HepG2 (cell line): ENCODE data around the gene PPIA. TPM values are rescaled to one million over a fixed set of nuclear protein-coding genes. Genes with fewer than 3 reads are reported as not detected.

ENCODE experiments used
- ARID4A ChIP-seq: sonication (generic); formaldehyde crosslinking; IDR thresholded peaks from 2 replicates; pipeline ENCODE4 v1.5.0; 2020; ENCODE audit warnings: mild to moderate bottlenecking, missing genetic modification reagents, borderline replicate concordance
- BRD4 ChIP-seq: sonication (generic); formaldehyde crosslinking; IDR thresholded peaks from 2 replicates; pipeline ENCODE4 v1.4.0; 2020; ENCODE audit warnings: missing genetic modification reagents
- BRF2 ChIP-seq: sonication (generic); formaldehyde crosslinking; IDR thresholded peaks from 2 replicates; pipeline ENCODE4 v1.8.1; 2022; ENCODE audit warnings: mild to moderate bottlenecking, missing genetic modification reagents
- MAZ ChIP-seq, 2 experiments: sonication (generic) in 1 of 2; formaldehyde crosslinking in 1 of 2; IDR thresholded peaks; 2 replicates each; pipeline versions ENCODE4 v1.5.0 to v1.6.1; 2012 to 2020; ENCODE audit warnings: low read depth in 2 of 2, mild to moderate bottlenecking in 2 of 2, borderline replicate concordance in 1 of 2, improper control_type of control experiment in 1 of 2, low read length in 1 of 2, missing genetic modification reagents in 1 of 2, moderate library complexity in 1 of 2
- SALL1 ChIP-seq: sonication (generic); formaldehyde crosslinking; IDR thresholded peaks from 2 replicates; pipeline ENCODE4 v1.8.0; 2022; ENCODE audit warnings: mild to moderate bottlenecking, missing genetic modification reagents
- SATB2 ChIP-seq: sonication (generic); formaldehyde crosslinking; IDR thresholded peaks from 2 replicates; pipeline ENCODE4 v1.5.0; 2020; ENCODE audit warnings: missing genetic modification reagents
- TBX2 ChIP-seq: sonication (generic); formaldehyde crosslinking; IDR thresholded peaks from 2 replicates; pipeline ENCODE4 v1.5.0; 2020; ENCODE audit warnings: missing genetic modification reagents, mild to moderate bottlenecking, borderline replicate concordance
- ZC3H13 ChIP-seq: sonication (generic); formaldehyde crosslinking; IDR thresholded peaks from 2 replicates; pipeline ENCODE4 v1.8.1; 2023; ENCODE audit warnings: mild to moderate bottlenecking, missing genetic modification reagents, moderate library complexity
- ZFX ChIP-seq: sonication (generic); formaldehyde crosslinking; IDR thresholded peaks from 2 replicates; pipeline ENCODE4 v1.4.0; 2020; ENCODE audit warnings: mild to moderate bottlenecking, low read depth, missing genetic modification reagents, moderate library complexity
- ZFY ChIP-seq: sonication (generic); formaldehyde crosslinking; IDR thresholded peaks from 2 replicates; pipeline ENCODE4 v1.4.0; 2020; ENCODE audit warnings: missing genetic modification reagents
- ZNF160 ChIP-seq: sonication (generic); formaldehyde crosslinking; IDR thresholded peaks from 2 replicates; pipeline ENCODE4 v1.8.0; 2022; ENCODE audit warnings: mild to moderate bottlenecking, inconsistent platforms, missing genetic modification reagents
- ZNF296 ChIP-seq: sonication (generic); formaldehyde crosslinking; conservative IDR thresholded peaks from 2 replicates; pipeline ENCODE4 v1.5.0; 2020; ENCODE audit warnings: mild to moderate bottlenecking, missing genetic modification reagents
- ZNF564 ChIP-seq: sonication (generic); formaldehyde crosslinking; IDR thresholded peaks from 2 replicates; pipeline ENCODE4 v1.8.1; 2023; ENCODE audit warnings: mild to moderate bottlenecking, missing genetic modification reagents
- ZNF619 ChIP-seq: sonication (generic); formaldehyde crosslinking; IDR thresholded peaks from 2 replicates; pipeline ENCODE4 v1.4.0; 2020; ENCODE audit warnings: mild to moderate bottlenecking, missing genetic modification reagents
- ZNF687 ChIP-seq: sonication (generic); formaldehyde crosslinking; IDR thresholded peaks from 2 replicates; pipeline ENCODE4 v1.5.1; 2020; ENCODE audit warnings: mild to moderate bottlenecking, missing genetic modification reagents, moderate library complexity
- ZSCAN21 ChIP-seq: sonication (generic); formaldehyde crosslinking; IDR thresholded peaks from 2 replicates; pipeline ENCODE4 v1.8.0; 2022; ENCODE audit warnings: mild to moderate bottlenecking, missing genetic modification reagents, moderate library complexity, borderline replicate concordance
- polyA plus RNA-seq, 8 experiments: library from polyadenylated mRNA; depleted of rRNA in 3 of 8; stranded (reverse) in 7 of 8; unstranded in 1 of 8; fragments of >200 nt; fragmentation: Illumina TruSeq in 4 of 8; extraction: Trizol in 4 of 8; gene quantifications; 2 replicates each; pipeline versions ENCODE4 v1.2.1 to v1.2.3, GENCODE V29; 2011 to 2016; ENCODE audit warnings: low read depth in 4 of 8, missing spikeins in 1 of 8, mixed read lengths in 1 of 8; ENCODE audit not compliant: insufficient read depth in 1 of 8
- total RNA-seq, 5 experiments: library from RNA; depleted of rRNA; stranded (reverse); fragments of >200 nt; fragmentation: Illumina TruSeq; extraction: Trizol; gene quantifications; 2 replicates each; pipeline ENCODE4 v1.2.3, GENCODE V29; 2016; ENCODE audit warnings: low read depth in 1 of 5

PPIA gene
- total and polyA plus RNA-seq, 2 of the 13 experiments (the other 11 are each of a cell fraction or from before 2014, with no cell fraction given), result 2,268 to 3,010 TPM

GRCh38 chr7:44748948-44749731 lies 47.3 kb upstream of the PPIA start (continued):
- TF ChIP-seq ZNF687 (CRISPR knock-in tag) (peak; percentile 54; the same call in 1 of the 2 replicates), ZC3H13 (CRISPR knock-in tag) (0 out of 2 replicates have a peak, but pooled peaks have one; percentile 43), ZFX (0 out of 2 replicates have a peak, but pooled peaks have one; percentile 14), ZSCAN21 (CRISPR knock-in tag) (peak; percentile 24; the same call in 1 of the 2 replicates), SATB2 (CRISPR knock-in tag) (no peak), ZFY (CRISPR knock-in tag) (peak; percentile 14), ZNF296 (CRISPR knock-in tag) (no peak), MAZ (IDR thresholded peaks at IDR 0.05; ENCODE audit: borderline replicate concordance, low read depth, low read length) (0 out of 2 replicates have a peak, but pooled peaks have one; percentile 1), MAZ (CRISPR knock-in tag; IDR thresholded peaks at IDR 0.05; ENCODE audit: low read depth) (no peak), ARID4A (no peak), SALL1 (CRISPR knock-in tag) (peak; percentile 41; the same call in 1 of the 2 replicates), ZNF564 (CRISPR knock-in tag) (no peak), BRD4 (no peak), BRF2 (CRISPR knock-in tag) (no peak), TBX2 (CRISPR knock-in tag) (no peak), ZNF619 (CRISPR knock-in tag) (no peak), ZNF160 (CRISPR knock-in tag) (no peak)
